Mammary epithelial cell (primary cell): ENCODE results near the gene GRIN3B.

Experiments used
- CTCF ChIP-seq, 2 donors: IDR thresholded peaks in 1 of 2; conservative IDR thresholded peaks in 1 of 2; 2 replicates each; pipeline ENCODE4 v1.5.1; 2011 to 2012; ENCODE audit warnings: inconsistent platforms in 2 of 2, low read length in 2 of 2, mild to moderate bottlenecking in 2 of 2, control low read depth in 1 of 2, low read depth in 1 of 2; ENCODE audit not compliant: insufficient read depth in 1 of 2; ENCODE audit errors: extremely low read depth in 1 of 2
- EZH2 ChIP-seq: IDR thresholded peaks from 2 replicates; pipeline ENCODE4 v1.6.1; 2012; ENCODE audit warnings: low read length, inconsistent platforms, borderline replicate concordance

- no peak for TF ChIP-seq EZH2
- TF ChIP-seq CTCF (conservative IDR thresholded peaks at IDR 0.05 in 1 of 2, IDR thresholded peaks at IDR 0.05 in 1 of 2; ENCODE audit: extremely low read depth in 1 of 2, insufficient read depth in 1 of 2, low read depth in 1 of 2, low read length in 2 of 2), result no peak
These were observed 41.0 kb upstream of the GRIN3B start for GRCh38 chr19:958967-959855.
